Caco-2 (cell line): ENCODE measurements around the gene POLR2L. TPM values are rescaled to one million over a fixed set of nuclear protein-coding genes. Genes with fewer than 3 reads are reported as not detected.

Experiments used
- BruUV-seq: library from RNA; stranded (reverse); fragments of 400-500 nt; replicated peaks from 2 replicates; lab custom pipeline; 2021; lab: Mats Ljungman, UMichigan
- CTCF ChIA-PET: fragments of 300-600 bp; sonication (Branson Sonifier 250); formaldehyde crosslinking; loops from one replicate; lab custom pipeline; 2022; ENCODE audit warnings: antibody characterized with exemption; lab: Charles Lee
- POLR2A ChIA-PET: fragments of 300-600 bp; sonication (Branson Sonifier 250); formaldehyde crosslinking; loops from one replicate; lab custom pipeline; 2022; ENCODE audit warnings: antibody characterized with exemption; lab: Charles Lee
- DNase-seq, 2 experiments: peaks; one replicate each; pipeline versions ENCODE4 v3.0.0 to v3.0.0-alpha.2; 2020 to 2022
- H3K27me3 ChIP-seq: replicated peaks from 2 replicates; pipeline ENCODE4 v1.6.0; 2011; ENCODE audit warnings: low read length; ENCODE audit not compliant: control insufficient read depth, insufficient read depth
- H3K36me3 ChIP-seq: 2 replicates; pipeline ENCODE4 v1.5.1; 2011; ENCODE audit warnings: low read length; ENCODE audit not compliant: control insufficient read depth, insufficient read depth
- H3K4me1 ChIP-seq: fragments of 250-450 bp; sonication (Bioruptor Pico); 2 replicates; pipeline ENCODE4 v1.5.1; 2020; ENCODE audit warnings: mild to moderate bottlenecking
- H3K4me3 ChIP-seq: 2 replicates; pipeline ENCODE4 v1.5.1; 2011; ENCODE audit warnings: low read depth, mild to moderate bottlenecking, control low read depth, low read length
- H3K9me3 ChIP-seq: fragments of 250-450 bp; sonication (Bioruptor Pico); 2 replicates; pipeline ENCODE4 v1.5.1; 2020; ENCODE audit warnings: mild to moderate bottlenecking, moderate library complexity
- H3K27ac Mint-ChIP-seq: one replicate; pipeline ENCODE4 v1.8.0; 2022; ENCODE audit warnings: mixed read lengths; ENCODE audit not compliant: unreplicated experiment
- H3K27me3 Mint-ChIP-seq: one replicate; pipeline ENCODE4 v1.8.0; 2022; ENCODE audit warnings: mixed read lengths; ENCODE audit not compliant: insufficient read depth, unreplicated experiment
- H3K36me3 Mint-ChIP-seq: one replicate; pipeline ENCODE4 v1.8.0; 2022; ENCODE audit warnings: mild to moderate bottlenecking, mixed read lengths; ENCODE audit not compliant: insufficient read depth, unreplicated experiment
- H3K4me1 Mint-ChIP-seq: one replicate; pipeline ENCODE4 v1.8.0; 2022; ENCODE audit warnings: low read depth, mixed read lengths; ENCODE audit not compliant: unreplicated experiment
- H3K4me3 Mint-ChIP-seq: one replicate; pipeline ENCODE4 v1.8.0; 2022; ENCODE audit warnings: mild to moderate bottlenecking, moderate library complexity, mixed read lengths; ENCODE audit not compliant: unreplicated experiment
- H3K9me3 Mint-ChIP-seq: one replicate; pipeline ENCODE4 v1.8.0; 2022; ENCODE audit warnings: mixed read lengths; ENCODE audit not compliant: unreplicated experiment
- intact Hi-C: fragments of 100-400 bp; cut with micrococcal nuclease; formaldehyde crosslinking; loops from one replicate; pipeline ENCODE4 v1.10.0; 2022; ENCODE audit not compliant: unreplicated experiment
- total RNA-seq: library from RNA; stranded (reverse); gene quantifications from 2 replicates; pipeline ENCODE4 v1.2.3, GENCODE V29; 2022
- TF ChIP-seq, protein P1 (sequence below), 2 experiments: fragments of 200-600 bp in 1 of 2; IDR thresholded peaks; 1 replicate in 1 of 2; 2 replicates in 1 of 2; pipeline versions ENCODE4 v1.5.1 to v1.8.0; 2011 to 2022; ENCODE audit warnings: antibody characterized with exemption in 1 of 2, control low read depth in 1 of 2, inconsistent platforms in 1 of 2, low read depth in 1 of 2, low read length in 1 of 2, mild to moderate bottlenecking in 1 of 2, moderate library complexity in 1 of 2; ENCODE audit not compliant: insufficient read depth in 1 of 2, severe bottlenecking in 1 of 2, unreplicated experiment in 1 of 2

The POLR2L gene
- total RNA-seq, 1 experiment from 2014 or later, result 139 TPM

DNA sequence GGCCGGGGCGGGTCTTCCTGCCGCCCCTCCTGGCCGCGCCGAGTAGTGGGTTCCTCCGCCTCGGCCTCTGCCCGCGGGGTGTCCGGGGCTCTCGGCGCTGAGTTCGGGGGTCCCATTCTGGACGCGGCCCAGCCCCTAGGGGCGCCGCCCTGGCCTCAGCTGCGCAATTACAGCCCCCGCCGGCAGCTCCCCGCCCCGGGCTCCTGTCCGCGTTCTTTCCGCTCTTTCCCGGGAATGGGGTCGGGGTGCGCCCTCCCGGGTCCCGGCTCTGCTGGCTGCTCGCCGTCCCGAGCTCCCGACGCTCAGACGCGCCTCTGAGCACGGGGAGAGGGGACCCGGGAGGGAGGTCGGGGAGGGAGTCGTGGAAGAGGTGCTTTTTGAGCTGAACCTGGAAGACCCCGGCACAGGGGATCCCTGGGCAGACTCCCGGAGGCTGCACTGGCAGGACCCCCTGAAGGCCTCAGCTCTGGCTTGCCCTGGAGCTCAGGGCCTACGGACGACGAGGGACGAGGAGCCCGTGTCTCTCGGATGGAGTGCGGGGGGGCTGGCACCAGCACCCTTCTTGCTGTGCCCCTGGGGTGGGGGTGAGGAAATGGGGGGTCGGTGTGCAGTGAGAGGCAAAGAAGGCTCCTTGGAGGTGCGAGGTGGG, 881 bp upstream of the POLR2L start:
- TF ChIP-seq, protein P1, sequence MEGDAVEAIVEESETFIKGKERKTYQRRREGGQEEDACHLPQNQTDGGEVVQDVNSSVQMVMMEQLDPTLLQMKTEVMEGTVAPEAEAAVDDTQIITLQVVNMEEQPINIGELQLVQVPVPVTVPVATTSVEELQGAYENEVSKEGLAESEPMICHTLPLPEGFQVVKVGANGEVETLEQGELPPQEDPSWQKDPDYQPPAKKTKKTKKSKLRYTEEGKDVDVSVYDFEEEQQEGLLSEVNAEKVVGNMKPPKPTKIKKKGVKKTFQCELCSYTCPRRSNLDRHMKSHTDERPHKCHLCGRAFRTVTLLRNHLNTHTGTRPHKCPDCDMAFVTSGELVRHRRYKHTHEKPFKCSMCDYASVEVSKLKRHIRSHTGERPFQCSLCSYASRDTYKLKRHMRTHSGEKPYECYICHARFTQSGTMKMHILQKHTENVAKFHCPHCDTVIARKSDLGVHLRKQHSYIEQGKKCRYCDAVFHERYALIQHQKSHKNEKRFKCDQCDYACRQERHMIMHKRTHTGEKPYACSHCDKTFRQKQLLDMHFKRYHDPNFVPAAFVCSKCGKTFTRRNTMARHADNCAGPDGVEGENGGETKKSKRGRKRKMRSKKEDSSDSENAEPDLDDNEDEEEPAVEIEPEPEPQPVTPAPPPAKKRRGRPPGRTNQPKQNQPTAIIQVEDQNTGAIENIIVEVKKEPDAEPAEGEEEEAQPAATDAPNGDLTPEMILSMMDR (IDR thresholded peaks at IDR 0.05; ENCODE audit: insufficient read depth in 1 of 2, low read depth in 1 of 2, low read length in 1 of 2, severe bottlenecking in 1 of 2, unreplicated experiment in 1 of 2), result no peak
- Histone ChIP-seq H3K9me3 (no peaks in the 10 kb centered on the region), H3K4me1 (peaks cover 30% of the 10 kb centered on the region), H3K27me3 (no peaks in the 10 kb centered on the region), H3K36me3 (peaks cover 3% of the 10 kb centered on the region), H3K4me3 (peak overlapping the region; percentile 68)
- H3K36me3 Mint-ChIP-seq, result peaks cover 52% of the 10 kb centered on the region
- H3K4me3 Mint-ChIP-seq, result peak overlapping the region; percentile 90
- peak overlapping the region; percentile 88 for H3K27ac Mint-ChIP-seq
- no TSS peak for BruUV-seq
- intact Hi-C loops, result loop anchor here (1.0 kb wide), 1 partner anchor 10 kb away; no protein-coding TSS in a partner anchor
- POLR2A ChIA-PET, result interaction anchor here (0.6 to 1.2 kb wide), 4 partner anchors 9 to 1145 kb away, joined by 3 to 12 read pairs (median 4); partner anchors contain the start of gene RPLP2
- no peak for DNase-seq
- CTCF ChIA-PET, result interaction anchor here (0.6 to 1.5 kb wide), 3 partner anchors 9 to 24 kb away, joined by 3 to 4 read pairs (median 3); no protein-coding TSS in a partner anchor
- H3K4me1 Mint-ChIP-seq, result peaks cover 18% of the 10 kb centered on the region
- no peaks in the 10 kb centered on the region for H3K9me3 Mint-ChIP-seq
- no peaks in the 10 kb centered on the region for H3K27me3 Mint-ChIP-seq

DNA sequence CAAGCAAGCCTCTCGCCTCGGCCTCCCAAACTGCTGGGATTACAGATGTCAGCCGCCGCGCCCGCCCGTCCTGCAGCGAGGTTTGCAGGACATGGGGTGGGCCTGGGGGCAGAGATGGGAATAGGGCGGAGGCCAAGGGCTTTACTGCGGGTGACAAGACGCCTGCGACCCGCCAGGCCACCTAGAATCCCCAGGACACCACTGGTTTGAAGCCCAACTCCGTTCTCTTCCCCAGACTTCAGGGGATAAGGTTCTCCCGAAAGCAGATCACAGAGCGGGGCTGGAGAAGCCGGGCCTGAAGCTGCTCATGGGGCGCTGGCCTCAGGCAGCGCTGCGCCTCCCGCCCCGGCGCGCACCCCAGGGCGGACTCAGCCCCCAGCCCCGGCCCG, 354 bp downstream of the POLR2L start:
- peak overlapping the region; percentile 90 for H3K4me3 Mint-ChIP-seq
- H3K4me1 Mint-ChIP-seq, result peaks cover 18% of the 10 kb centered on the region
- no peaks in the 10 kb centered on the region for H3K9me3 Mint-ChIP-seq
- POLR2A ChIA-PET, result no interaction called here
- H3K27me3 Mint-ChIP-seq, result no peaks in the 10 kb centered on the region
- peaks cover 8% of the 10 kb centered on the region for H3K36me3 ChIP-seq
- no peaks in the 10 kb centered on the region for H3K27me3 ChIP-seq
- H3K27ac Mint-ChIP-seq, result peak overlapping the region; percentile 85
- TF ChIP-seq, protein P1 (IDR thresholded peaks at IDR 0.05; ENCODE audit: insufficient read depth in 1 of 2, low read depth in 1 of 2, low read length in 1 of 2, severe bottlenecking in 1 of 2, unreplicated experiment in 1 of 2), result no peak
- H3K36me3 Mint-ChIP-seq, result peaks cover 64% of the 10 kb centered on the region
- DNase-seq, result peak in 1 of 2 experiments; percentile 54
- peaks cover 26% of the 10 kb centered on the region for H3K4me1 ChIP-seq
- TSS peak; percentile 72 for BruUV-seq
- intact Hi-C loops, result no loop called here
- no peaks in the 10 kb centered on the region for H3K9me3 ChIP-seq
- peak overlapping the region; percentile 68 for H3K4me3 ChIP-seq
- CTCF ChIA-PET, result interaction anchor here (1.5 kb wide), 1 partner anchor 23 kb away, joined by 3 read pairs; no protein-coding TSS in a partner anchor

DNA sequence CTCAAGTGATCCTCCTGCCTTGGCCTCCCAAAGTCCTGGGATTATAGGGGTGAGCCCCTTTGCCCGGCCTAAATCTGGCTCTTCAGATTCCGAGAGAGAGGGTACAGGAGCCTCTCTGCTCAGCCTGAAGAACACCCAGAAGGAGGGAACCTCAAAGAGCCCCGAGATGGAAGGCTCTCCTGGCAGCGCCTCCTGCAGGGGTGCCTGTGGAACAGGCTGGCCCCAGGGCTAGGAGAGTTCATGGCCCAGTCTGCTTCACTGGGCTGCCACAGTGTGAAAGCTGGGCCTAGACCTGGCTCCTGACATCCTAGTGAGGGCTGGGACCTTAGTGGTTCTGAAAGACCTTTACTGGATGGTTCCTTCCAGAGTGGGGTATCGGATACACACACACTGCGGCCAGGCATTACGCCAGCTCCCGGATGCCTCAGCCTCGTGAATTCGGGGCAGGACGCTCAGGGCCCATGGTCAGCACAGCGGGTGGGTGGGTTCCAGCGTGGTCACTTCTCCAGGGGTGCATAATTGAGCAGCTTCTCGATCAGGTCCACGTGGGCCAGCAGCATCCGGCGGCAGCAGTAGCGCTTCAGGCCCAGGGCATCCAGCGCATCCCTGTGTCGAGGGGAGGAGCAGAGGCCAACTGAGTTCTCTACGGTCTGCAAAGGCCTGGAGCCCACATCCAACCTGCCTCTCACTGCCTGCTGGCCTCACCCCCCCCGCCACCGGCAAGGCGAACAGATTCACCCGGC, 2.3 kb downstream of the POLR2L start:
- Histone ChIP-seq H3K4me1 (peaks cover 23% of the 10 kb centered on the region), H3K36me3 (peaks cover 8% of the 10 kb centered on the region), H3K27me3 (no peaks in the 10 kb centered on the region), H3K4me3 (no peak overlapping the region), H3K9me3 (no peaks in the 10 kb centered on the region)
- TF ChIP-seq, protein P1 (IDR thresholded peaks at IDR 0.05; ENCODE audit: insufficient read depth in 1 of 2, low read depth in 1 of 2, low read length in 1 of 2, severe bottlenecking in 1 of 2, unreplicated experiment in 1 of 2), result peak in 1 of 2 experiments; percentile 18
- no TSS peak for BruUV-seq
- POLR2A ChIA-PET, result interaction anchor here (1.0 kb wide), 1 partner anchor 8 kb away, joined by 3 read pairs; no protein-coding TSS in a partner anchor
- Mint-ChIP-seq H3K4me1 (peaks cover 18% of the 10 kb centered on the region), H3K9me3 (no peaks in the 10 kb centered on the region), H3K36me3 (peaks cover 78% of the 10 kb centered on the region), H3K27me3 (no peaks in the 10 kb centered on the region), H3K4me3 (peak overlapping the region; percentile 90), H3K27ac (peak overlapping the region; percentile 85)
- CTCF ChIA-PET, result no interaction called here
- no peak for DNase-seq
- intact Hi-C loops, result no loop called here
